AG04450 (cell line): ENCODE measurements around the gene FNDC3B. TPM values are rescaled to one million over a fixed set of nuclear protein-coding genes. Genes with fewer than 3 reads are reported as not detected.
"Not testable (repeated sequence)": the region's sequence is repeated elsewhere in the genome, so short reads cannot be mapped to it uniquely, and the experiment has no call there.

ENCODE experiments used
- CTCF ChIA-PET: fragments of 300-600, 350-600 bp; formaldehyde crosslinking; extraction: SDS; loops from one replicate; lab custom pipeline; 2022; ENCODE audit warnings: antibody characterized with exemption, inconsistent platforms; lab: Charles Lee
- POLR2A ChIA-PET: fragments of 350-600 bp; formaldehyde crosslinking; extraction: SDS; loops from one replicate; lab custom pipeline; 2021; ENCODE audit warnings: antibody characterized with exemption, inconsistent platforms; lab: Yijun Ruan, JAX
- DNase-seq: peaks from one replicate; pipeline ENCODE4 v3.0.0-alpha.2; 2011; ENCODE audit warnings: low read depth, low spot score
- H3K27ac ChIP-seq: one replicate; pipeline ENCODE4 v1.5.1; 2012; ENCODE audit warnings: low read depth, low read length, control low read depth
- H3K27me3 ChIP-seq: one replicate; pipeline ENCODE4 v1.6.0; 2012; ENCODE audit warnings: low read length; ENCODE audit not compliant: control insufficient read depth, insufficient read depth
- H3K4me3 ChIP-seq: 2 replicates; pipeline ENCODE4 v1.5.1; 2011; ENCODE audit warnings: mild to moderate bottlenecking, low read depth, low read length, control low read depth
- H3K9me3 ChIP-seq: 2 replicates; pipeline ENCODE4 v1.5.1; 2012; ENCODE audit warnings: low read length; ENCODE audit not compliant: control insufficient read depth, insufficient read depth
- polyA plus RNA-seq: library from polyadenylated mRNA; depleted of rRNA; stranded (reverse); fragments of >200 nt; gene quantifications from 2 replicates; pipeline ENCODE4 v1.2.3, GENCODE V29; 2011
- TF ChIP-seq, protein P1 (sequence below): IDR thresholded peaks from 2 replicates; pipeline ENCODE4 v1.5.1; 2011; ENCODE audit warnings: low read depth, low read length, control low read depth, inconsistent platforms

FNDC3B gene
- polyA plus RNA-seq, 1 experiment: 39.5 TPM

DNA sequence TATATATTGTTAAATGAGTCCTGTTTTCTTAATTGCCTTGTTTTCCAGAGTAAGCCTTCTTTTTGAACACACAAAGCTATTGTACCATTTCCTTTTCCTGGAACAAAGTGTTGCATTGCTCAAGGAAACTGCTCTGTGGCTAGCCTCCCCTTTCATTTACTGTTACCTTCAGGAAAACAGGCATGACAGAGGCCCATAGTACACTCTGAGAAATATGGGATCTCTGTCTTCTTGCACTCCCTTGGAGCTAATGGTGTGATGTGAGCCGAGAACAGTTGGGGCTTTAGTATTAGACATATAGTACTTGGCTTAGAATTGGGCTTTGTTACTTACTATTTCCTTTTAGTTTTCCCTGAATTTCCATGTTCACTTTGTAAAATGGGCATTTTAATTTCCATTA is 215.2 kb downstream of the FNDC3B start:
- TF ChIP-seq, protein P1, sequence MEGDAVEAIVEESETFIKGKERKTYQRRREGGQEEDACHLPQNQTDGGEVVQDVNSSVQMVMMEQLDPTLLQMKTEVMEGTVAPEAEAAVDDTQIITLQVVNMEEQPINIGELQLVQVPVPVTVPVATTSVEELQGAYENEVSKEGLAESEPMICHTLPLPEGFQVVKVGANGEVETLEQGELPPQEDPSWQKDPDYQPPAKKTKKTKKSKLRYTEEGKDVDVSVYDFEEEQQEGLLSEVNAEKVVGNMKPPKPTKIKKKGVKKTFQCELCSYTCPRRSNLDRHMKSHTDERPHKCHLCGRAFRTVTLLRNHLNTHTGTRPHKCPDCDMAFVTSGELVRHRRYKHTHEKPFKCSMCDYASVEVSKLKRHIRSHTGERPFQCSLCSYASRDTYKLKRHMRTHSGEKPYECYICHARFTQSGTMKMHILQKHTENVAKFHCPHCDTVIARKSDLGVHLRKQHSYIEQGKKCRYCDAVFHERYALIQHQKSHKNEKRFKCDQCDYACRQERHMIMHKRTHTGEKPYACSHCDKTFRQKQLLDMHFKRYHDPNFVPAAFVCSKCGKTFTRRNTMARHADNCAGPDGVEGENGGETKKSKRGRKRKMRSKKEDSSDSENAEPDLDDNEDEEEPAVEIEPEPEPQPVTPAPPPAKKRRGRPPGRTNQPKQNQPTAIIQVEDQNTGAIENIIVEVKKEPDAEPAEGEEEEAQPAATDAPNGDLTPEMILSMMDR: no peak
- ChIA-PET POLR2A (no interaction called here), CTCF (interaction anchor here (0.9 kb wide), 1 partner anchor 482 kb away, joined by 3 read pairs; no protein-coding TSS in a partner anchor)

GRCh38 chr3:172255321-172255720 is 215.9 kb downstream of the FNDC3B start:
- CTCF ChIA-PET: interaction anchor here (0.9 kb wide), 1 partner anchor 483 kb away, joined by 3 read pairs; no protein-coding TSS in a partner anchor
- H3K9me3 ChIP-seq, H3K27me3 ChIP-seq, H3K27ac ChIP-seq, POLR2A ChIA-PET, DNase-seq, H3K4me3 ChIP-seq: not testable (repeated sequence)

More for the DNA sequence above, 215.2 kb downstream of the FNDC3B start:
- Histone ChIP-seq H3K27ac (no peak overlapping the region), H3K4me3 (no peak overlapping the region), H3K9me3 (no peaks in the 10 kb centered on the region), H3K27me3 (no peaks in the 10 kb centered on the region)
- no peak for DNase-seq

- TF ChIP-seq, protein P1: no peak
- H3K9me3 ChIP-seq: no peaks in the 10 kb centered on the region
- ChIA-PET CTCF (no interaction called here), POLR2A (interaction anchor here (0.6 kb wide), 1 partner anchor 418 kb away, joined by 3 read pairs; no protein-coding TSS in a partner anchor)
- H3K4me3 ChIP-seq: no peak overlapping the region
- DNase-seq: no peak
- H3K27ac ChIP-seq: no peak overlapping the region
- H3K27me3 ChIP-seq: no peaks in the 10 kb centered on the region
Measured at GRCh38 chr3:172256101-172256734, 216.8 kb downstream of the FNDC3B start.

- ChIA-PET CTCF (no interaction called here), POLR2A (no interaction called here)
- Histone ChIP-seq H3K27me3 (no peaks in the 10 kb centered on the region), H3K27ac (peak overlapping the region; percentile 62), H3K9me3 (no peaks in the 10 kb centered on the region), H3K4me3 (no peak overlapping the region)
- TF ChIP-seq, protein P1: no peak
- DNase-seq: no peak
Measured at GRCh38 chr3:172257648-172258400, 218.4 kb downstream of the FNDC3B start.

GRCh38 chr3:172258624-172259023 is 219.2 kb downstream of the FNDC3B start:
- TF ChIP-seq, protein P1: no peak
- Histone ChIP-seq H3K27ac (peak overlapping the region; percentile 59), H3K27me3 (no peaks in the 10 kb centered on the region), H3K9me3 (no peaks in the 10 kb centered on the region), H3K4me3 (no peak overlapping the region)
- ChIA-PET POLR2A (no interaction called here), CTCF (interaction anchor here (2.3 kb wide), 1 partner anchor 74 kb away, joined by 10 read pairs; no protein-coding TSS in a partner anchor)
- no peak for DNase-seq
